Progenitor cell of endocrine pancreas (in vitro differentiated cells): ENCODE measurements around the gene CLASP1. TPM values are rescaled to one million over a fixed set of nuclear protein-coding genes. Genes with fewer than 3 reads are reported as not detected.
"Not testable (repeated sequence)": the region's sequence is repeated elsewhere in the genome, so short reads cannot be mapped to it uniquely, and the experiment has no call there.

Source experiments
- DNase-seq: peaks from one replicate; pipeline ENCODE4 v3.0.0; 2021; ENCODE audit warnings: low spot score; ENCODE audit not compliant: unreplicated experiment
- H3K27ac Mint-ChIP-seq: 2 replicates; pipeline ENCODE4 v1.8.0; 2021; ENCODE audit warnings: mild to moderate bottlenecking, moderate library complexity, mixed read lengths
- H3K27me3 Mint-ChIP-seq: 2 replicates; pipeline ENCODE4 v1.8.0; 2021; ENCODE audit warnings: mixed read lengths
- H3K36me3 Mint-ChIP-seq: 2 replicates; pipeline ENCODE4 v1.8.0; 2022; ENCODE audit warnings: mixed read lengths; ENCODE audit not compliant: insufficient read depth
- H3K4me1 Mint-ChIP-seq: 2 replicates; pipeline ENCODE4 v1.8.0; 2021; ENCODE audit warnings: low read depth, mixed read lengths
- H3K4me3 Mint-ChIP-seq: 2 replicates; pipeline ENCODE4 v1.8.0; 2021; ENCODE audit warnings: low read depth, mild to moderate bottlenecking, moderate library complexity, mixed read lengths
- H3K9me3 Mint-ChIP-seq: 2 replicates; pipeline ENCODE4 v1.8.0; 2021; ENCODE audit warnings: low read depth, mixed read lengths
- total RNA-seq: library from RNA; stranded (reverse); gene quantifications from 2 replicates; pipeline ENCODE4 v1.2.1, GENCODE V29; 2021
- TF ChIP-seq, protein P1 (sequence below): fragments of 200-600 bp; sonication (generic); IDR thresholded peaks from one replicate; pipeline ENCODE4 v1.5.0; 2021; ENCODE audit warnings: antibody characterized with exemption, mild to moderate bottlenecking; ENCODE audit not compliant: unreplicated experiment

The CLASP1 gene
- total RNA-seq, 1 donor from 2014 or later, result 102 TPM

DNA sequence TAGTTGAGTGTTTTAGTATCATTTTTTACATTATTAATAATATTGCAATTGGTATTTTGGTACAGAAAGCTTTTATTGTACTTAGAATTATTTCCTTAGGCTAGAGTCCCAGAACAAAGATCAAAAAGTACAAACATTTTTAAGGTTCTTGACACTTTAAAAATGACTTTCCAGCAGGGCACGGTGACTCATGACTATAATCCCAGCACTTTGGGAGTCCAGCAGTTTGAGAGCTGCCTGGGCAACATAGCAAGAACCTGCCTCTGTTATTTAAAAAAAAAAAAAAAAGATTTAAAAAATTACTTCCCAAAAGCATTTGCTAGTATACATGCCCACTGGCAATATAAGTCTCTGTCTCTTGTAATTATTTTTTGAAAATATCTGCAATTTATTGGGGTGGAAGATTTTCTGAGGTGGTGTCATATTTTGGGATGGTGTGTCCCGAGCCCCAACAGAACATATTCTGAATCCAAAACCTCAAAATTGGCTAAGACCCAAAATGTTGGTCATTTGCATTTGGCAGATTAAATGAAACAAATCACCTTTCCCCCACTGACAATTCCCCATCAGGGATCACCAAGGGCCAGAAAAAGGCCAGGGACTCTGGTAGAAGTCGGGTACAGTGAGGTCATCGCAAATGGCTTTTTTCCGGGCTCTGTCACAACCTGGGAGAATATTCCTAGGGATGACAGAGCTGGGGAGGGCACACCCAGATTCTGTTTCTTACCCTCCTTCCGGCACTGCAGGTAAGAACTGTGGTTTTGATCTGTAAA lies 45.3 kb upstream of the CLASP1 start:
- H3K4me1 Mint-ChIP-seq, result peaks cover 11% of the 10 kb centered on the region
- TF ChIP-seq, protein P1, sequence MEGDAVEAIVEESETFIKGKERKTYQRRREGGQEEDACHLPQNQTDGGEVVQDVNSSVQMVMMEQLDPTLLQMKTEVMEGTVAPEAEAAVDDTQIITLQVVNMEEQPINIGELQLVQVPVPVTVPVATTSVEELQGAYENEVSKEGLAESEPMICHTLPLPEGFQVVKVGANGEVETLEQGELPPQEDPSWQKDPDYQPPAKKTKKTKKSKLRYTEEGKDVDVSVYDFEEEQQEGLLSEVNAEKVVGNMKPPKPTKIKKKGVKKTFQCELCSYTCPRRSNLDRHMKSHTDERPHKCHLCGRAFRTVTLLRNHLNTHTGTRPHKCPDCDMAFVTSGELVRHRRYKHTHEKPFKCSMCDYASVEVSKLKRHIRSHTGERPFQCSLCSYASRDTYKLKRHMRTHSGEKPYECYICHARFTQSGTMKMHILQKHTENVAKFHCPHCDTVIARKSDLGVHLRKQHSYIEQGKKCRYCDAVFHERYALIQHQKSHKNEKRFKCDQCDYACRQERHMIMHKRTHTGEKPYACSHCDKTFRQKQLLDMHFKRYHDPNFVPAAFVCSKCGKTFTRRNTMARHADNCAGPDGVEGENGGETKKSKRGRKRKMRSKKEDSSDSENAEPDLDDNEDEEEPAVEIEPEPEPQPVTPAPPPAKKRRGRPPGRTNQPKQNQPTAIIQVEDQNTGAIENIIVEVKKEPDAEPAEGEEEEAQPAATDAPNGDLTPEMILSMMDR, result no peak
- no peaks in the 10 kb centered on the region for H3K27me3 Mint-ChIP-seq
- H3K27ac Mint-ChIP-seq, result no peak overlapping the region
- DNase-seq, result no peak
- no peaks in the 10 kb centered on the region for H3K9me3 Mint-ChIP-seq
- H3K36me3 Mint-ChIP-seq, result no peaks in the 10 kb centered on the region
- no peak overlapping the region for H3K4me3 Mint-ChIP-seq

GRCh38 chr2:121690572-121690971 lies 41.3 kb upstream of the CLASP1 start:
- not testable (repeated sequence) for H3K36me3 Mint-ChIP-seq, H3K27ac Mint-ChIP-seq, DNase-seq, H3K27me3 Mint-ChIP-seq, H3K9me3 Mint-ChIP-seq, H3K4me3 Mint-ChIP-seq
- H3K4me1 Mint-ChIP-seq, result peaks cover 16% of the 10 kb centered on the region

DNA sequence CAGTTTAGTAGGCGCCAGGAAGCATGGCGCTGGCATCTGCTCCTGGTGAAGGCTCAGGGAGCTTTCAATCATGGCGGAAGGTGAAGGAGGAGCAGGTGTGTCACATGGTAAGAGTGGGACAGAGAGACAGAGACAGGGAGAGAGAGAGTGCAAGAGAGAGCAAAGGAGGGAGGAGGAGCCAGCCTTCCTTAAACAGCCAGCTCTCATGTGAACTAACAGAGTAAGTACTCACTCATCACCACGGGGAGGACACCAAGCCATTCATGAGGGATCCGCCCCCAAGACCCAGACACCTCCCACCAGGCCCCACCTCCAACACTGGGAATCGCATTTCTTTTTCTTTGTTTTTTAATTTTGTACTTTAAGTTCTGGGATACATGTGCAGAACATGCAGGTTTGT lies 40.8 kb upstream of the CLASP1 start:
- Mint-ChIP-seq H3K27ac (peak overlapping the region; percentile 83), H3K4me3 (no peak overlapping the region), H3K36me3 (no peaks in the 10 kb centered on the region), H3K27me3 (no peaks in the 10 kb centered on the region), H3K9me3 (no peaks in the 10 kb centered on the region), H3K4me1 (peaks cover 16% of the 10 kb centered on the region)
- DNase-seq, result no peak
- TF ChIP-seq, protein P1, result no peak

GRCh38 chr2:121689356-121689755 lies 40.1 kb upstream of the CLASP1 start:
- H3K4me3 Mint-ChIP-seq, result no peak overlapping the region
- H3K27me3 Mint-ChIP-seq, result no peaks in the 10 kb centered on the region
- TF ChIP-seq, protein P1, result peak; percentile 44
- peaks cover 16% of the 10 kb centered on the region for H3K4me1 Mint-ChIP-seq
- DNase-seq, result no peak
- peaks cover under 1% of the 10 kb centered on the region for H3K36me3 Mint-ChIP-seq
- H3K9me3 Mint-ChIP-seq, result peaks cover under 1% of the 10 kb centered on the region
- H3K27ac Mint-ChIP-seq, result peak overlapping the region; percentile 83

- Mint-ChIP-seq H3K36me3 (peaks cover 3% of the 10 kb centered on the region), H3K27ac (peak overlapping the region; percentile 83), H3K4me1 (peaks cover 16% of the 10 kb centered on the region), H3K4me3 (no peak overlapping the region), H3K9me3 (peaks cover 6% of the 10 kb centered on the region), H3K27me3 (no peaks in the 10 kb centered on the region)
- TF ChIP-seq, protein P1, result no peak
- no peak for DNase-seq
Measured at GRCh38 chr2:121688820-121689219, 39.6 kb upstream of the CLASP1 start.

DNA sequence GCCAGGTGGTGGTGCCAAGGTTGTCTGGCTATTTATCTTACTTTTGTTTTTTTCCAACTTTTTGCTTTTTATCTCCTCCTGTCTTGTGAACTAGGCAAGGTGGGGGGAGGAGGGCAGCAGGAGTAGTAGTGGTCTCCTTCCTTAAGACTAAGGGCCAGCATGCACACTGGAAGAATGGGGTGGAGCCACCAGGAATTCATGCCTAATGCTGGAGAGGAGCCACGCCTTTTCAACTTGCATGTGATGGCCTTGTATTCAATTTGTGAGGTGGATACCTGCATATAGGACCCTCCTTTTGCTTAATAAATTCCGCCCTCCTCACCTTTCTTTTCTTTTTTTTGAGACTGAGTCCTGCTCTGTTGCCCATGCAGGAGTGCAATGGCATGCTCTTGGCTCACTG lies 37.6 kb upstream of the CLASP1 start:
- no peak overlapping the region for H3K4me3 Mint-ChIP-seq
- peaks cover 6% of the 10 kb centered on the region for H3K36me3 Mint-ChIP-seq
- H3K9me3 Mint-ChIP-seq, result peaks cover 14% of the 10 kb centered on the region
- peaks cover 16% of the 10 kb centered on the region for H3K4me1 Mint-ChIP-seq
- no peak for DNase-seq
- H3K27ac Mint-ChIP-seq, result no peak overlapping the region
- TF ChIP-seq, protein P1, result no peak
- H3K27me3 Mint-ChIP-seq, result no peaks in the 10 kb centered on the region
